RWPE1 (cell line): Measurements from ENCODE around the gene MARVELD1.

Experiments used
- CTCF ChIA-PET: fragments of 350-600 bp; sonication (Branson Sonifier 250); formaldehyde crosslinking; extraction: SDS; loops from one replicate; lab custom pipeline; 2021; lab: Yijun Ruan, JAX
- POLR2A ChIA-PET: fragments of 400-600 bp; formaldehyde crosslinking; extraction: SDS; loops from one replicate; lab custom pipeline; 2020; ENCODE audit warnings: antibody characterized with exemption; ENCODE audit not compliant: low non-redundant PET; lab: Yijun Ruan, JAX
- DNase-seq: peaks from one replicate; pipeline ENCODE4 v3.0.0; 2012; ENCODE audit warnings: low spot score
- H3K27ac ChIP-seq: fragments of 450-650 bp; 2 replicates; pipeline ENCODE4 v1.5.1; 2017
- TF ChIP-seq, protein P1 (sequence below): fragments of 450-650 bp; conservative IDR thresholded peaks from 2 replicates; pipeline ENCODE4 v1.5.1; 2017; ENCODE audit warnings: low read depth, mild to moderate bottlenecking

MARVELD1 gene

DNA sequence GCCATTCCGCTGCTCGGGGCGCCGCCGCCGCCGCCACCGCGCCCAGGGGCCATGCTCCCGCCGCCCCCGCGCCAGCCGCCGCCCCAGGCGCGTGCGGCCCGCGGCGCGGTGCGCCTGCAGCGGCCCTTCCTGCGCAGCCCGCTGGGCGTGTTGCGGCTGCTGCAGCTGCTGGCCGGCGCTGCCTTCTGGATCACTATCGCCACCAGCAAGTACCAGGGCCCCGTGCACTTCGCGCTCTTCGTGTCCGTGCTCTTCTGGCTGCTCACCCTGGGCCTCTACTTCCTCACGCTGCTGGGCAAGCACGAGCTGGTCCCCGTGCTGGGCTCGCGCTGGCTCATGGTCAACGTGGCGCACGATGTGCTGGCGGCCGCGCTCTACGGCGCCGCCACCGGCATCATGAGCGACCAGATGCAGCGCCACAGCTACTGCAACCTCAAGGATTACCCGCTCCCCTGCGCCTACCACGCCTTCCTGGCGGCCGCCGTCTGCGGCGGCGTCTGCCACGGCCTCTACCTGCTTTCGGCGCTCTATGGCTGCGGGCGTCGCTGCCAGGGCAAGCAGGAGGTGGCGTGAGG, 383 bp downstream of the MARVELD1 start:
- CTCF ChIA-PET: interaction anchor here (1.1 to 1.9 kb wide), 3 partner anchors 9 to 30 kb away, joined by 3 to 8 read pairs (median 6); no protein-coding TSS in a partner anchor
- DNase-seq: peak; percentile 67
- TF ChIP-seq, protein P1, sequence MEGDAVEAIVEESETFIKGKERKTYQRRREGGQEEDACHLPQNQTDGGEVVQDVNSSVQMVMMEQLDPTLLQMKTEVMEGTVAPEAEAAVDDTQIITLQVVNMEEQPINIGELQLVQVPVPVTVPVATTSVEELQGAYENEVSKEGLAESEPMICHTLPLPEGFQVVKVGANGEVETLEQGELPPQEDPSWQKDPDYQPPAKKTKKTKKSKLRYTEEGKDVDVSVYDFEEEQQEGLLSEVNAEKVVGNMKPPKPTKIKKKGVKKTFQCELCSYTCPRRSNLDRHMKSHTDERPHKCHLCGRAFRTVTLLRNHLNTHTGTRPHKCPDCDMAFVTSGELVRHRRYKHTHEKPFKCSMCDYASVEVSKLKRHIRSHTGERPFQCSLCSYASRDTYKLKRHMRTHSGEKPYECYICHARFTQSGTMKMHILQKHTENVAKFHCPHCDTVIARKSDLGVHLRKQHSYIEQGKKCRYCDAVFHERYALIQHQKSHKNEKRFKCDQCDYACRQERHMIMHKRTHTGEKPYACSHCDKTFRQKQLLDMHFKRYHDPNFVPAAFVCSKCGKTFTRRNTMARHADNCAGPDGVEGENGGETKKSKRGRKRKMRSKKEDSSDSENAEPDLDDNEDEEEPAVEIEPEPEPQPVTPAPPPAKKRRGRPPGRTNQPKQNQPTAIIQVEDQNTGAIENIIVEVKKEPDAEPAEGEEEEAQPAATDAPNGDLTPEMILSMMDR: peak; percentile 13; the same call in 1 of the 2 replicates
- H3K27ac ChIP-seq: peak overlapping the region; percentile 99
- POLR2A ChIA-PET: interaction anchor here (0.6 to 2.4 kb wide), 6 partner anchors 13 to 30 kb away, joined by 6 to 15 read pairs (median 6); partner anchors contain the start of genes AVPI1 and ZFYVE27

DNA sequence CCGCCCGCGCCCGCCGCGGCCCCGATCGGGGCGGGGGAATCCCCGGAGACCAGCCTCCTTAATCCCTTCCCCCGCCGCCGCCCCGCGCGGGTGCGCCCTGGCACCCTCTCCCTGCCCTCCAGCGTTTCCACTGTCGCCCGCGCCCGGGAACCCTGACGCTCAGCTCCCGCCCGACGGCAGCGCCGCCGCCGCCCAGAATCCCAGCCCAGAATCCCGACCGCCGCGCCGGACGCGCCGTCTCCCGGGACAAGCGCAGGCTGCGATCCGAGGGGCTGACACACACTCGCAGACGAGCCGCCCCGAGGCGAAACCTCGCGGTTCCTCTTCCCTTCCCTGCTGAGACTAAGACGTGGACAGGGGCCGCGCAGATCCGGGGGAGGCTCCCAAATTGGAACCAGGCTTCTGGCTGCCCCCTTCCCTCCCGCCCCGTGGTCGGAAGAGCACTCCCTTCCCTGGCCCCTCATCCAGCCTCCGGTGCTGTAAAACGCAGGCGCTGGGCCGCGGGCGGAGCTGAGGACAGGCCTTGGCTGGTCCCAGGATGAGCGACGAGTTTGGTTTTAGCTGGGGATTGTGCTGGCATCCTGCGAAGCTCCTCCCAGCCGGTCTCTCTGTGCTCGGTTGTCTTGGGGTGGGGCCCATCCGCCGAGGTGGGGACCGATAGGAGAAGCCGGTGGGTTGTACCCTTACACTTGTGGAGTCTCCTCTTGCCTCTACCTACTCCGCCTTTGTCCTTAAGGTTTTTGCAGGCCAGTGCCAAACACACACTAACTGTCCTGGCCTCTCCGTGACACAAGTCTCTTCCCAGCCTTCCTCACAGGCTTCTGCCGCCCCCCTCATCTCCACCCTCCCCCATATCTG, 1.1 kb downstream of the MARVELD1 start:
- POLR2A ChIA-PET: interaction anchor here (0.5 to 2.4 kb wide), 8 partner anchors 12 to 1944 kb away, joined by 3 to 15 read pairs (median 6); partner anchors contain the start of genes AVPI1, ENTPD7 and ZFYVE27
- TF ChIP-seq, protein P1: no peak
- DNase-seq: peak; percentile 79
- CTCF ChIA-PET: interaction anchor here (0.6 to 1.9 kb wide), 7 partner anchors 8 to 155 kb away, joined by 3 to 9 read pairs (median 4); partner anchors contain the start of gene ZFYVE27
- H3K27ac ChIP-seq: peak overlapping the region; percentile 99

DNA sequence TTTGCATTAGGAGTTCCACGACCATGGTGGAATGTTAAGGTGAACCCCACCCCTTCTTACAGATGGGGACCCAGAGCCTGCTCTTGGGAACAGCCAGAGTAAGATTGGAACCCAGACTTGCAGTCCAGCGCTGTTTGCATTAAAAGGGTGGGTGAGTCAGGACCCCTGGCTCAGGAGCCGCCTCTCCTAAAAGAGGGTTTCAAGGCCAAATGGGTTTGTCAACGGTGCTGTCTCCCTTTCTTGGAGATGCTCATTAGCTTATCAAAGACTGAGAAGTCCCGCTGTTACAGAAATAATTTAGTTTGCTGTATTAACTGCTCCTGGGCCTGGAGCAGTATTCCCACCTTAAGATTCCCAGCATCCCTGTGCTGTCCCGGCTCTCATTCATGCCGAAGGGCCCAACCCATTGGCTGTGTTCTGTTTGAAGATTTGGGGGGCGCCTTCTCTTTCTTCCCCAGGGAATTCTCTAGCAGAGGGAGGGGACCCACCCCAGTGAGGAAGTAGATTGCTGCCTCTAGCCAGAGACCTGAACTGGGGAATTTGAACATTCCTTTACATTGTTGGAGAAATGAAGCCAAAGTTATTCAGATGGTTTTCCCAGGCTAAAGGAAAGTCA, 1.8 kb downstream of the MARVELD1 start:
- DNase-seq: peak; percentile 54
- TF ChIP-seq, protein P1: no peak
- ChIA-PET POLR2A (interaction anchor here (0.6 to 2.4 kb wide), 3 partner anchors 13 to 28 kb away, joined by 3 to 15 read pairs (median 8); partner anchors contain the start of gene AVPI1), CTCF (interaction anchor here (1.1 to 1.9 kb wide), 4 partner anchors 14 to 36 kb away, joined by 3 to 8 read pairs (median 4); partner anchors contain the start of gene ZFYVE27)
- peak overlapping the region; percentile 99 for H3K27ac ChIP-seq

DNA sequence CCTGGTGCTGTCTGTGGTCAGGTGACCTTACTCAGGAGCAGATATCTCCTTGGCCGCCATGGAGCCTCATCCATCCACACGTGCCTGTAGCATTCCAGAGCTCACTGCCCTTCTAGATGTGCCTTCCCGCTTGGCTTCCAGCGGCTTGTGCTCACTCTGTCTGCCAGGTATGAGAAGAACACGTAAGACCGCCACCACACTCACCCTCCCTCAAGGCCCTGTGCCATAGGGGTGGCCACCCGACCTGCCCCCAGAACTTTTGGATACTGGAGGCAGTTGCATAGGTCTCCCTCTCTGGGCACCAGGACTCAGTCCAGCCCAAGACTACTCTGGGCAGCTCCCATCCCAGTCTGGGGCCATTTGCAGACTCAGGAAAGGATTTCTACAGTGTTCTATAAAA, 4.1 kb downstream of the MARVELD1 start:
- no peak for DNase-seq
- TF ChIP-seq, protein P1: no peak
- peak overlapping the region; percentile 92 for H3K27ac ChIP-seq
- ChIA-PET POLR2A (interaction anchor here (1.4 to 1.6 kb wide), 3 partner anchors 8 to 30 kb away, joined by 3 to 4 read pairs (median 3); partner anchors contain the start of genes AVPI1 and ZFYVE27), CTCF (interaction anchor here (1.1 to 3.5 kb wide), 2 partner anchors 8 to 15 kb away, joined by 4 to 21 read pairs; no protein-coding TSS in a partner anchor)

DNA sequence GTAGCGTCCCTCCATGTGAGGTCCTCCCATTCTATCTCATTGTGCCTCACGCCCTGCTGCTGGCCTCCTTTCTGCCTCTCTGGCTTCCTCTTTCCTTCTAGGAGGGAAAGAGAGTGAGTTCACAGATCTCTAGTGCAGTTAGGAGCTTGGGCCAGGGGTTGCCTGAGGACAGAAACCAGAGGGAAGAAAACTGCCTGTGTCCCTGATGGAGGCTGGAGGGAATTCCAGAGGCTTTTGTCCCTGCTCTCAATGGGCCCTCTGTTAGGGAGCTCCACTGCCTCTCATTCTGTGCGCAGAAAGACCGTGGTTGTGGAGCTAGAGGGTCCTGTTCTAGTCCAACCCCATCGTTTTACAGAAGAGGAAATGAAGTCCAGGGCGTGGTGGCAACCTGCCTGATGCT, 4.6 kb downstream of the MARVELD1 start:
- TF ChIP-seq, protein P1: no peak
- no peak for DNase-seq
- H3K27ac ChIP-seq: peak overlapping the region; percentile 92
- POLR2A ChIA-PET: interaction anchor here (0.7 to 1.6 kb wide), 4 partner anchors 9 to 31 kb away, joined by 3 to 4 read pairs (median 3); partner anchors contain the start of genes AVPI1 and ZFYVE27
- CTCF ChIA-PET: interaction anchor here (0.6 to 3.5 kb wide), 4 partner anchors 9 to 21 kb away, joined by 3 to 21 read pairs (median 4); no protein-coding TSS in a partner anchor
